Activated T-helper 17 cell treated with anti-CD3 and anti-CD28 coated beads, Interleukin-2, amount 50 U/mL, for 72 hours (primary cell): ENCODE data around the gene PFKFB2. TPM values are rescaled to one million over a fixed set of nuclear protein-coding genes. Genes with fewer than 3 reads are reported as not detected.
A peak's percentile ranks its signal among the peaks of the same experiment; 100 is the strongest.

Source experiments
- ATAC-seq: fragments of 150-1000 bp; cut with Tn5 transposase; replicated peaks from 2 replicates; pipeline ENCODE4 v1.10.0; 2021; ENCODE audit warnings: mild to moderate bottlenecking, moderate library complexity
- H3K27ac Mint-ChIP-seq: one replicate; pipeline ENCODE4 v1.8.0; 2022; ENCODE audit warnings: mixed read lengths
- H3K27me3 Mint-ChIP-seq: one replicate; pipeline ENCODE4 v1.8.0; 2022; ENCODE audit warnings: mixed read lengths
- H3K36me3 Mint-ChIP-seq: one replicate; pipeline ENCODE4 v1.8.0; 2022; ENCODE audit warnings: low read depth, mild to moderate bottlenecking, mixed read lengths
- H3K4me1 Mint-ChIP-seq: one replicate; pipeline ENCODE4 v1.8.0; 2022; ENCODE audit warnings: mixed read lengths
- H3K4me3 Mint-ChIP-seq: one replicate; pipeline ENCODE4 v1.8.0; 2022; ENCODE audit warnings: mild to moderate bottlenecking, mixed read lengths
- H3K9me3 Mint-ChIP-seq: one replicate; pipeline ENCODE4 v1.8.0; 2022; ENCODE audit warnings: mixed read lengths
- total RNA-seq, 2 donors: library from RNA; stranded (reverse); gene quantifications; one replicate each; pipeline ENCODE4 v1.2.3, GENCODE V29; 2022

Gene PFKFB2
- total RNA-seq, 2 donors from 2014 or later: 0.85 to 1.3 TPM

GRCh38 chr1:207018707-207019106 lies 34.4 kb upstream of the PFKFB2 start:
- Mint-ChIP-seq H3K4me3 (no peak overlapping the region), H3K27ac (no peak overlapping the region), H3K27me3 (peaks cover 22% of the 10 kb centered on the region), H3K9me3 (no peaks in the 10 kb centered on the region), H3K36me3 (no peaks in the 10 kb centered on the region), H3K4me1 (no peaks in the 10 kb centered on the region)
- no peak for ATAC-seq

GRCh38 chr1:207019161-207019560 lies 33.9 kb upstream of the PFKFB2 start:
- H3K36me3 Mint-ChIP-seq: no peaks in the 10 kb centered on the region
- H3K4me3 Mint-ChIP-seq: no peak overlapping the region
- ATAC-seq: no peak
- H3K4me1 Mint-ChIP-seq: no peaks in the 10 kb centered on the region
- peaks cover 20% of the 10 kb centered on the region for H3K27me3 Mint-ChIP-seq
- H3K9me3 Mint-ChIP-seq: no peaks in the 10 kb centered on the region
- H3K27ac Mint-ChIP-seq: no peak overlapping the region

- Mint-ChIP-seq H3K27ac (no peak overlapping the region), H3K4me3 (no peak overlapping the region), H3K9me3 (no peaks in the 10 kb centered on the region), H3K36me3 (no peaks in the 10 kb centered on the region), H3K4me1 (no peaks in the 10 kb centered on the region), H3K27me3 (peaks cover 19% of the 10 kb centered on the region)
- ATAC-seq: no peak
Observed at GRCh38 chr1:207019661-207020060, 33.4 kb upstream of the PFKFB2 start.

GRCh38 chr1:207020065-207020708 lies 32.9 kb upstream of the PFKFB2 start:
- no peak for ATAC-seq
- Mint-ChIP-seq H3K36me3 (no peaks in the 10 kb centered on the region), H3K4me3 (no peak overlapping the region), H3K9me3 (no peaks in the 10 kb centered on the region), H3K4me1 (no peaks in the 10 kb centered on the region), H3K27me3 (peaks cover 19% of the 10 kb centered on the region), H3K27ac (no peak overlapping the region)

GRCh38 chr1:207020709-207021107 lies 32.4 kb upstream of the PFKFB2 start:
- Mint-ChIP-seq H3K27ac (peak overlapping the region; percentile 48), H3K27me3 (peaks cover 17% of the 10 kb centered on the region), H3K4me1 (no peaks in the 10 kb centered on the region), H3K9me3 (no peaks in the 10 kb centered on the region), H3K4me3 (no peak overlapping the region), H3K36me3 (no peaks in the 10 kb centered on the region)
- peak; percentile 35 for ATAC-seq

GRCh38 chr1:207021139-207021861 lies 31.8 kb upstream of the PFKFB2 start:
- Mint-ChIP-seq H3K27me3 (peaks cover 18% of the 10 kb centered on the region), H3K4me3 (no peak overlapping the region), H3K9me3 (no peaks in the 10 kb centered on the region), H3K4me1 (no peaks in the 10 kb centered on the region), H3K36me3 (no peaks in the 10 kb centered on the region), H3K27ac (peak overlapping the region; percentile 48)
- ATAC-seq: no peak

GRCh38 chr1:207021876-207022596 lies 31.0 kb upstream of the PFKFB2 start:
- ATAC-seq: no peak
- H3K9me3 Mint-ChIP-seq: no peaks in the 10 kb centered on the region
- no peak overlapping the region for H3K4me3 Mint-ChIP-seq
- H3K27me3 Mint-ChIP-seq: peaks cover 19% of the 10 kb centered on the region
- no peaks in the 10 kb centered on the region for H3K36me3 Mint-ChIP-seq
- H3K4me1 Mint-ChIP-seq: no peaks in the 10 kb centered on the region
- no peak overlapping the region for H3K27ac Mint-ChIP-seq

- H3K9me3 Mint-ChIP-seq: no peaks in the 10 kb centered on the region
- ATAC-seq: no peak
Observed at GRCh38 chr1:207022996-207023679, 29.9 kb upstream of the PFKFB2 start.

GRCh38 chr1:207024202-207025145 lies 28.6 kb upstream of the PFKFB2 start:
- Mint-ChIP-seq H3K4me3 (no peak overlapping the region), H3K27ac (no peak overlapping the region), H3K9me3 (no peaks in the 10 kb centered on the region), H3K27me3 (peaks cover 33% of the 10 kb centered on the region), H3K36me3 (no peaks in the 10 kb centered on the region), H3K4me1 (no peaks in the 10 kb centered on the region)
- ATAC-seq: peak; percentile 52

More at GRCh38 chr1:207022996-207023679, 29.9 kb upstream of the PFKFB2 start:
- no peaks in the 10 kb centered on the region for H3K36me3 Mint-ChIP-seq
- peaks cover 23% of the 10 kb centered on the region for H3K27me3 Mint-ChIP-seq
- no peaks in the 10 kb centered on the region for H3K4me1 Mint-ChIP-seq
- no peak overlapping the region for H3K27ac Mint-ChIP-seq
- H3K4me3 Mint-ChIP-seq: no peak overlapping the region

GRCh38 chr1:207025146-207025880 lies 27.8 kb upstream of the PFKFB2 start:
- Mint-ChIP-seq H3K27me3 (peaks cover 38% of the 10 kb centered on the region), H3K4me1 (no peaks in the 10 kb centered on the region), H3K9me3 (no peaks in the 10 kb centered on the region), H3K27ac (no peak overlapping the region), H3K36me3 (no peaks in the 10 kb centered on the region), H3K4me3 (no peak overlapping the region)
- ATAC-seq: no peak

GRCh38 chr1:207026104-207026534 lies 27.0 kb upstream of the PFKFB2 start:
- no peak for ATAC-seq
- Mint-ChIP-seq H3K27me3 (peaks cover 46% of the 10 kb centered on the region), H3K4me1 (no peaks in the 10 kb centered on the region), H3K36me3 (no peaks in the 10 kb centered on the region), H3K9me3 (no peaks in the 10 kb centered on the region), H3K27ac (no peak overlapping the region), H3K4me3 (no peak overlapping the region)

- peaks cover 49% of the 10 kb centered on the region for H3K27me3 Mint-ChIP-seq
- H3K4me3 Mint-ChIP-seq: no peak overlapping the region
- H3K36me3 Mint-ChIP-seq: no peaks in the 10 kb centered on the region
- ATAC-seq: no peak
- H3K27ac Mint-ChIP-seq: no peak overlapping the region
- no peaks in the 10 kb centered on the region for H3K4me1 Mint-ChIP-seq
- no peaks in the 10 kb centered on the region for H3K9me3 Mint-ChIP-seq
Observed at GRCh38 chr1:207027206-207027777, 25.8 kb upstream of the PFKFB2 start.

GRCh38 chr1:207027921-207028320 lies 25.2 kb upstream of the PFKFB2 start:
- ATAC-seq: no peak
- Mint-ChIP-seq H3K4me1 (no peaks in the 10 kb centered on the region), H3K4me3 (no peak overlapping the region), H3K9me3 (no peaks in the 10 kb centered on the region), H3K36me3 (no peaks in the 10 kb centered on the region), H3K27me3 (peaks cover 54% of the 10 kb centered on the region), H3K27ac (no peak overlapping the region)
